A549 (cell line): Measurements from ENCODE around the gene SLC8A1. TPM values are rescaled to one million over a fixed set of nuclear protein-coding genes. Genes with fewer than 3 reads are reported as not detected.

Experiments
- ATAC-seq, 2 experiments: fragments of 200-7000 bp in 1 of 2; fragments of >200 bp in 1 of 2; cut with Nextera tagmentation in 1 of 2; cut with Tn5 transposase in 1 of 2; 3 replicates each; pipeline versions ENCODE4 v1.8.0 to v1.9.1; 2018 to 2020; ENCODE audit warnings: mild to moderate bottlenecking in 1 of 2, moderate library complexity in 1 of 2
- CTCF ChIA-PET: fragments of 300-600 bp; sonication (Branson Sonifier 250); formaldehyde crosslinking; extraction: SDS; loops from one replicate; lab custom pipeline; 2021; ENCODE audit warnings: antibody characterized with exemption, inconsistent platforms; lab: Yijun Ruan, JAX
- POLR2A ChIA-PET: fragments of 350-600 bp; formaldehyde crosslinking; extraction: SDS; loops from one replicate; lab custom pipeline; 2021; ENCODE audit warnings: antibody characterized with exemption, inconsistent platforms; lab: Yijun Ruan, JAX
- DNase-seq, 2 experiments: peaks; one replicate each; pipeline versions ENCODE4 v3.0.0 to v3.0.0-alpha.2; 2011 to 2016; ENCODE audit warnings: low read depth in 1 of 2, low spot score in 1 of 2
- FAIRE-seq: peaks from 2 replicates; lab custom pipeline; 2011; peaks lifted over from hg19 to GRCh38; lab: Jason Lieb, UNC
- H3K27ac ChIP-seq, 2 experiments: fragments of >200 bp; sonication (Bioruptor Twin); formaldehyde crosslinking; 3 replicates each; pipeline ENCODE4 v1.5.1; 2016 to 2017
- H3K4me1 ChIP-seq: fragments of >200 bp; sonication (Bioruptor Twin); formaldehyde crosslinking; 3 replicates; pipeline ENCODE4 v1.6.1; 2016
- H3K4me2 ChIP-seq: fragments of >200 bp; sonication (Bioruptor Twin); formaldehyde crosslinking; 3 replicates; pipeline ENCODE4 v1.6.1; 2016
- H3K4me3 ChIP-seq: fragments of >200 bp; sonication (Bioruptor Twin); formaldehyde crosslinking; 3 replicates; pipeline ENCODE4 v1.5.1; 2016
- H3K9me3 ChIP-seq: fragments of >200 bp; sonication (Bioruptor Twin); formaldehyde crosslinking; 3 replicates; pipeline ENCODE4 v1.6.1; 2016
- CEBPB ChIP-seq, 2 experiments: fragments of >200 bp in 1 of 2; sonication (Bioruptor Twin) in 1 of 2; formaldehyde crosslinking in 1 of 2; IDR thresholded peaks; 2 replicates each; pipeline ENCODE4 v1.6.1; 2012 to 2016
- EHF ChIP-seq: fragments of 250-450 bp; sonication (Bioruptor Pico); IDR thresholded peaks from 2 replicates; pipeline ENCODE4 v1.5.0; 2020; ENCODE audit warnings: mild to moderate bottlenecking
- ESRRA ChIP-seq: fragments of 150-350 bp; IDR thresholded peaks from 2 replicates; pipeline ENCODE4 v1.6.1; 2014; ENCODE audit warnings: mild to moderate bottlenecking, low read length, borderline replicate concordance
- FOSL2 ChIP-seq, 2 experiments: fragments of 450-650 bp in 1 of 2; fragments of >200 bp in 1 of 2; sonication (Bioruptor Twin) in 1 of 2; formaldehyde crosslinking; IDR thresholded peaks; 2 replicates each; pipeline versions ENCODE4 v1.5.0 to v1.6.1; 2016 to 2020; ENCODE audit warnings: mild to moderate bottlenecking in 1 of 2, moderate library complexity in 1 of 2
- HDAC2 ChIP-seq: fragments of 200-600 bp; sonication (generic); IDR thresholded peaks from 2 replicates; pipeline ENCODE4 v1.6.1; 2016
- JUN ChIP-seq, 2 experiments: fragments of >200 bp; sonication (Bioruptor Twin); formaldehyde crosslinking; IDR thresholded peaks; 2 replicates in 1 of 2; 3 replicates in 1 of 2; pipeline ENCODE4 v1.6.1; 2016 to 2017
- JUNB ChIP-seq: fragments of >200 bp; sonication (Bioruptor Twin); formaldehyde crosslinking; IDR thresholded peaks from 2 replicates; pipeline ENCODE4 v1.6.1; 2016
- KDM5A ChIP-seq: fragments of 200-600 bp; sonication (generic); IDR thresholded peaks from 2 replicates; pipeline ENCODE4 v1.6.1; 2016; ENCODE audit warnings: antibody characterized with exemption, mild to moderate bottlenecking
- MAFK ChIP-seq: fragments of 450-650 bp; IDR thresholded peaks from 2 replicates; pipeline ENCODE4 v1.6.1; 2014; ENCODE audit not compliant: partially characterized antibody
- MAZ ChIP-seq: fragments of 150-350 bp; IDR thresholded peaks from 2 replicates; pipeline ENCODE4 v1.6.1; 2014; ENCODE audit warnings: antibody characterized with exemption, low read depth, low read length, borderline replicate concordance
- NFE2L2 ChIP-seq: fragments of 150-350 bp; conservative IDR thresholded peaks from 2 replicates; pipeline ENCODE4 v1.6.1; 2014; ENCODE audit warnings: low read length
- NPAS2 ChIP-seq: fragments of 250-450 bp; sonication (Bioruptor Pico); IDR thresholded peaks from 2 replicates; pipeline ENCODE4 v1.8.0; 2022; ENCODE audit warnings: mild to moderate bottlenecking, moderate library complexity, borderline replicate concordance
- NR3C1 ChIP-seq: fragments of >200 bp; sonication (Bioruptor Twin); formaldehyde crosslinking; IDR thresholded peaks from 3 replicates; pipeline ENCODE4 v1.6.1; 2017
- PHF8 ChIP-seq: fragments of 200-600 bp; sonication (generic); IDR thresholded peaks from 2 replicates; pipeline ENCODE4 v1.6.1; 2016; ENCODE audit warnings: low read depth, mild to moderate bottlenecking, antibody characterized with exemption, moderate library complexity, borderline replicate concordance
- POLR2AphosphoS2 ChIP-seq: conservative IDR thresholded peaks from 2 replicates; pipeline ENCODE4 v1.6.1; 2012; ENCODE audit warnings: low read length, improper control_type of control experiment, inconsistent platforms
- RCOR1 ChIP-seq: fragments of 150-350 bp; IDR thresholded peaks from 2 replicates; pipeline ENCODE4 v1.6.1; 2014; ENCODE audit warnings: antibody characterized with exemption, low read length, low read depth
- SREBF2 ChIP-seq: fragments of 450-650 bp; IDR thresholded peaks from 2 replicates; pipeline ENCODE4 v1.6.1; 2014; ENCODE audit warnings: mild to moderate bottlenecking, moderate library complexity
- TFCP2L1 ChIP-seq: fragments of 250-450 bp; sonication (Bioruptor Pico); IDR thresholded peaks from 2 replicates; pipeline ENCODE4 v1.5.0; 2021; ENCODE audit warnings: mild to moderate bottlenecking
- ZFP36 ChIP-seq: fragments of 450-650 bp; IDR thresholded peaks from 2 replicates; pipeline ENCODE4 v1.6.1; 2014; ENCODE audit warnings: borderline replicate concordance; ENCODE audit not compliant: partially characterized antibody
- WGBS: methylation state at CpG from one replicate; pipeline ENCODE4 v1.1.6; 2017; ENCODE audit errors: missing lambda C conversion rate; 5-methylcytosine and 5-hydroxymethylcytosine counted together
- polyA plus RNA-seq, 4 experiments: library from polyadenylated mRNA; depleted of rRNA in 3 of 4; stranded (reverse); fragments of >200 nt; fragmentation: RNase III in 1 of 4; extraction: RNeasy Plus Mini Kit Qiagen cat#74134 plus additional on column Dnase treatment in 1 of 4; gene quantifications; 2 replicates in 3 of 4; 3 replicates in 1 of 4; pipeline ENCODE4 v1.2.3, GENCODE V29; 2011 to 2017
- TF ChIP-seq, protein P1 (sequence below): fragments of 150-350 bp; IDR thresholded peaks from 2 replicates; pipeline ENCODE4 v1.6.1; 2014; ENCODE audit warnings: low read depth, mild to moderate bottlenecking, low read length
- TF ChIP-seq, protein P2 (sequence below): fragments of >200 bp; sonication (Bioruptor Twin); formaldehyde crosslinking; IDR thresholded peaks from 3 replicates; pipeline ENCODE4 v1.6.1; 2016
- TF ChIP-seq, protein P3 (sequence below): fragments of 450-650 bp; IDR thresholded peaks from 2 replicates; pipeline ENCODE4 v1.6.1; 2014; ENCODE audit warnings: antibody characterized with exemption
- TF ChIP-seq, protein P4 (sequence below): IDR thresholded peaks from 2 replicates; pipeline ENCODE4 v1.6.1; 2012
- TF ChIP-seq, protein P5 (sequence below): IDR thresholded peaks from 2 replicates; pipeline ENCODE4 v1.6.1; 2012
- TF ChIP-seq, protein P6 (sequence below): fragments of 250-450 bp; sonication (Bioruptor Pico); IDR thresholded peaks from 2 replicates; pipeline ENCODE4 v1.5.0; 2020; ENCODE audit warnings: low read depth, mild to moderate bottlenecking, moderate library complexity

Gene SLC8A1
- polyA plus RNA-seq, 2 of the 4 experiments (the other 2 are of a cell fraction), result 0.28 to 0.92 TPM

DNA sequence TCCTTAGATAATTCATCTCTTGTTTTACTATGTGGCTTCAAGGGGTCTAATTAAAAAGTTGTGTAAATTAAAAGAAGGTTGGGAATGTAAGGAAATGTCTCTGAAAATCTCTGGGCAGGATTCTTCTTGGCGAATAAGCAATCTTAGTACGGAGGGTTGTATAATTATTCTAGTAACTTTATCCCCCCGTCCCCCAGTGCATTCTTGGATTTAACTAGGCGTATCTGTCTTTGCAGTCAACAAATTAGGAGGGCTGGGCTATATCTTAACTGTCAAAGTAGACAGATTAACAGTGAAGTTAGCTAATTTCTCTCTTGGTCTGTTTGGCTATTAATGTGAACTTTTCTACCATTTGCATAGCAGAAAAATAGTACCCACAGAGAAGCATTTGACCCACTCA is 343.0 kb downstream of the SLC8A1 start:
- FAIRE-seq, result no peak
- TF ChIP-seq NPAS2 (no peak), PHF8 (no peak), NR3C1 (no peak), NFE2L2 (no peak), EHF (CRISPR knock-in tag) (no peak)
- TF ChIP-seq, protein P1, sequence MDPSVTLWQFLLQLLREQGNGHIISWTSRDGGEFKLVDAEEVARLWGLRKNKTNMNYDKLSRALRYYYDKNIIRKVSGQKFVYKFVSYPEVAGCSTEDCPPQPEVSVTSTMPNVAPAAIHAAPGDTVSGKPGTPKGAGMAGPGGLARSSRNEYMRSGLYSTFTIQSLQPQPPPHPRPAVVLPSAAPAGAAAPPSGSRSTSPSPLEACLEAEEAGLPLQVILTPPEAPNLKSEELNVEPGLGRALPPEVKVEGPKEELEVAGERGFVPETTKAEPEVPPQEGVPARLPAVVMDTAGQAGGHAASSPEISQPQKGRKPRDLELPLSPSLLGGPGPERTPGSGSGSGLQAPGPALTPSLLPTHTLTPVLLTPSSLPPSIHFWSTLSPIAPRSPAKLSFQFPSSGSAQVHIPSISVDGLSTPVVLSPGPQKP, result no peak
- TF ChIP-seq, protein P2, sequence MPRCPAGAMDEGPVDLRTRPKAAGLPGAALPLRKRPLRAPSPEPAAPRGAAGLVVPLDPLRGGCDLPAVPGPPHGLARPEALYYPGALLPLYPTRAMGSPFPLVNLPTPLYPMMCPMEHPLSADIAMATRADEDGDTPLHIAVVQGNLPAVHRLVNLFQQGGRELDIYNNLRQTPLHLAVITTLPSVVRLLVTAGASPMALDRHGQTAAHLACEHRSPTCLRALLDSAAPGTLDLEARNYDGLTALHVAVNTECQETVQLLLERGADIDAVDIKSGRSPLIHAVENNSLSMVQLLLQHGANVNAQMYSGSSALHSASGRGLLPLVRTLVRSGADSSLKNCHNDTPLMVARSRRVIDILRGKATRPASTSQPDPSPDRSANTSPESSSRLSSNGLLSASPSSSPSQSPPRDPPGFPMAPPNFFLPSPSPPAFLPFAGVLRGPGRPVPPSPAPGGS, result no peak
- TF ChIP-seq, protein P3, sequence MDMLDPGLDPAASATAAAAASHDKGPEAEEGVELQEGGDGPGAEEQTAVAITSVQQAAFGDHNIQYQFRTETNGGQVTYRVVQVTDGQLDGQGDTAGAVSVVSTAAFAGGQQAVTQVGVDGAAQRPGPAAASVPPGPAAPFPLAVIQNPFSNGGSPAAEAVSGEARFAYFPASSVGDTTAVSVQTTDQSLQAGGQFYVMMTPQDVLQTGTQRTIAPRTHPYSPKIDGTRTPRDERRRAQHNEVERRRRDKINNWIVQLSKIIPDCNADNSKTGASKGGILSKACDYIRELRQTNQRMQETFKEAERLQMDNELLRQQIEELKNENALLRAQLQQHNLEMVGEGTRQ, result no peak
- TF ChIP-seq, protein P4, sequence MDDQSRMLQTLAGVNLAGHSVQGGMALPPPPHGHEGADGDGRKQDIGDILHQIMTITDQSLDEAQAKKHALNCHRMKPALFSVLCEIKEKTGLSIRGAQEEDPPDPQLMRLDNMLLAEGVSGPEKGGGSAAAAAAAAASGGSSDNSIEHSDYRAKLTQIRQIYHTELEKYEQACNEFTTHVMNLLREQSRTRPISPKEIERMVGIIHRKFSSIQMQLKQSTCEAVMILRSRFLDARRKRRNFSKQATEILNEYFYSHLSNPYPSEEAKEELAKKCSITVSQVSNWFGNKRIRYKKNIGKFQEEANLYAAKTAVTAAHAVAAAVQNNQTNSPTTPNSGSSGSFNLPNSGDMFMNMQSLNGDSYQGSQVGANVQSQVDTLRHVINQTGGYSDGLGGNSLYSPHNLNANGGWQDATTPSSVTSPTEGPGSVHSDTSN, result no peak

DNA sequence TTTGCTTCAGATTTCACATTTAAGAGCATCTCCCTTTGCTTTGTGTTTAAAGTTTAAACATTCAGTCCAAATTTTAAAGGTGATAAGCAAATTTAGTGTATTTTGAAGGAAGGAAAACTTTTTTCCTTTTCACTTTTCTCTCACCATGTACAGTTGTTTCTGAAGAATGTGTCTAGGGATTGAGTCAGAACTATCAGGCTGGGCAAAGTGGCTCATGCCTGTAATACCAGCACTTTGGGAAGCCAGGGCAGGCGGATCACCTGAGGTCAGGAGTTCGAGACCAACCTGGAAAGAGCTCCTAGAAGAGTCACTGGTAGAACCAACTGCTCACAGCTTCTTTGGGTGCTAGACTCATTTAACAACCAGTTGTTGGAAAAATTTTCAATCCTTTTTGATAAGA is 345.8 kb downstream of the SLC8A1 start:
- no peak for FAIRE-seq
- ChIA-PET POLR2A (no interaction called here), CTCF (interaction anchor here (1.5 kb wide), 1 partner anchor 11 kb away, joined by 3 read pairs; no protein-coding TSS in a partner anchor)
- TF ChIP-seq MAFK (no peak), JUN (IDR thresholded peaks at IDR 0.05) (no peak), ESRRA (no peak), CEBPB (IDR thresholded peaks at IDR 0.05) (no peak), POLR2AphosphoS2 (no peak), NPAS2 (no peak), SREBF2 (no peak), NR3C1 (no peak), RCOR1 (no peak), HDAC2 (no peak), ZFP36 (no peak), JUNB (no peak), KDM5A (no peak), FOSL2 (IDR thresholded peaks at IDR 0.05) (no peak), FOSL2 (CRISPR knock-in tag; IDR thresholded peaks at IDR 0.05) (no peak), TFCP2L1 (no peak), MAZ (no peak)
- TF ChIP-seq, protein P5, sequence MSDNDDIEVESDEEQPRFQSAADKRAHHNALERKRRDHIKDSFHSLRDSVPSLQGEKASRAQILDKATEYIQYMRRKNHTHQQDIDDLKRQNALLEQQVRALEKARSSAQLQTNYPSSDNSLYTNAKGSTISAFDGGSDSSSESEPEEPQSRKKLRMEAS, result no peak
- TF ChIP-seq, protein P6, sequence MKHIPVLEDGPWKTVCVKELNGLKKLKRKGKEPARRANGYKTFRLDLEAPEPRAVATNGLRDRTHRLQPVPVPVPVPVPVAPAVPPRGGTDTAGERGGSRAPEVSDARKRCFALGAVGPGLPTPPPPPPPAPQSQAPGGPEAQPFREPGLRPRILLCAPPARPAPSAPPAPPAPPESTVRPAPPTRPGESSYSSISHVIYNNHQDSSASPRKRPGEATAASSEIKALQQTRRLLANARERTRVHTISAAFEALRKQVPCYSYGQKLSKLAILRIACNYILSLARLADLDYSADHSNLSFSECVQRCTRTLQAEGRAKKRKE, result no peak
- TF ChIP-seq, protein P1, result no peak
- no peak overlapping the region for H3K4me2 ChIP-seq
- H3K27ac ChIP-seq, result no peak overlapping the region
- DNase-seq, result no peak
- no peaks in the 10 kb centered on the region for H3K9me3 ChIP-seq
- H3K4me1 ChIP-seq, result no peaks in the 10 kb centered on the region
- ATAC-seq, result no peak
- WGBS, result 22% methylated on average over 2 of the region's 2 CpGs
- H3K4me3 ChIP-seq, result no peak overlapping the region

More for the DNA sequence above, 343.0 kb downstream of the SLC8A1 start:
- CTCF ChIA-PET, result no interaction called here
- no peak for DNase-seq
- H3K9me3 ChIP-seq, result no peaks in the 10 kb centered on the region
- POLR2A ChIA-PET, result no interaction called here
- WGBS, result 24% methylated on average over 4 of the region's 4 CpGs
- no peak overlapping the region for H3K27ac ChIP-seq
- no peak for ATAC-seq
- H3K4me1 ChIP-seq, result no peaks in the 10 kb centered on the region
- no peak overlapping the region for H3K4me2 ChIP-seq
- no peak overlapping the region for H3K4me3 ChIP-seq
